H4 (cell line): ENCODE measurements around the gene OPN4. TPM values are rescaled to one million over a fixed set of nuclear protein-coding genes. Genes with fewer than 3 reads are reported as not detected.

Experiments used
- total RNA-seq: library from RNA; depleted of rRNA; stranded (reverse); fragments of >200 nt; shearing (Covaris generic); gene quantifications from 2 replicates; pipeline ENCODE4 v1.2.3, GENCODE V29; 2014; rRNA removed

The OPN4 gene
- total RNA-seq, 1 experiment from 2014 or later = 0.02 TPM

Other genes starting within 250 kb of the OPN4 start
- gene WAPL, start 132.8 kb upstream of the OPN4 start, total RNA-seq = 17.3 and 23.8 TPM in 2 replicates
- gene LDB3, start 14.0 kb downstream of the OPN4 start, total RNA-seq = 0.08 and 0.16 TPM in 2 replicates
- gene BMPR1A, start 102.1 kb downstream of the OPN4 start, total RNA-seq = 29.3 and 32.2 TPM in 2 replicates